HG03565 (cell line): ENCODE data around the gene ZC3H15.
"Not testable (repeated sequence)": the region's sequence is repeated elsewhere in the genome, so short reads cannot be mapped to it uniquely, and the experiment has no call there.

Experiments used
- ATAC-seq: cut with Tn5 transposase; IDR thresholded peaks from one replicate; pipeline ENCODE4 v1.9.1; 2021; ENCODE audit warnings: mild to moderate bottlenecking, moderate library complexity; ENCODE audit not compliant: unreplicated experiment

The ZC3H15 gene

DNA sequence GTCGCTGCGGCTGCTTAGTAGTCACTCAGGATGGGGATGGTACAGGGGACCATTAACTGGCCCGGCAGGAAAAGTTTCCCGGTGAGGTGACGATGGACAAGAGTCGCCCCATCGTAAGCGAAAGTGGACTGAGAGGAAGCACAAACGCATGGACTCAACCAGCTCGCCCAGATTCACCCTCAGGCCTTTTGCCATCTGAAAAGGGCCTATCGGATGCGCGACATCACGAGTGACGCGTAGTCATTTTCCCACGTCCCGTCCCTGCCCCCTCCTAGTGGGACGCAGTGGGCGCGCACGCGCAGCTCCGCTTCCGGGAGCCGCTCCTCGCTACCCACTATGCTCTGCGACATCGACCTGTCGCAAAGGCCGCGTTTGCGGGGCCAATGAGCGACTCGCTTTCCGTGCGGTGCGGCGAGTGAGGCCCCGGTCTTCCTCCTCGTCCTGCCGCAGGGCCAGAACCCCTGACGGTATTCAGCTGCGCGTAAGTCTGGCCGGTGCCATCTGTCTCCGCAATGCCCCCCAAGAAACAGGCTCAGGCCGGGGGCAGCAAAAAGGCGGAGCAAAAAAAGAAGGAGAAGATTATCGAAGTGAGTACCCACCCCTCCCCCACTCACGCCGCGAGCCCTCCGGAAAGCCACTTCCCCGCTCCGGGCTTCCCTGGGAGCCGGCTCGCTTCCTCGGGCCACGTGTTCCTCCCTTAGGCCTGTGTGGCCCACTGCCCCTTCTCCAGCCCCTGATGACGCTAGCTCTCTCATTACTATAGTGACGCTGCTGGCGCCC lies at the start of gene ZC3H15:
Gene ZC3H15 (plus strand): TSS at position 390 of the 780 bp plus-strand sequence. CDS start 123 bp downstream, at position 513.
- peak; percentile 83 for ATAC-seq

- ATAC-seq = no peak
Observed at GRCh38 chr2:186437719-186438118, 48.3 kb upstream of the ZC3H15 start.

DNA sequence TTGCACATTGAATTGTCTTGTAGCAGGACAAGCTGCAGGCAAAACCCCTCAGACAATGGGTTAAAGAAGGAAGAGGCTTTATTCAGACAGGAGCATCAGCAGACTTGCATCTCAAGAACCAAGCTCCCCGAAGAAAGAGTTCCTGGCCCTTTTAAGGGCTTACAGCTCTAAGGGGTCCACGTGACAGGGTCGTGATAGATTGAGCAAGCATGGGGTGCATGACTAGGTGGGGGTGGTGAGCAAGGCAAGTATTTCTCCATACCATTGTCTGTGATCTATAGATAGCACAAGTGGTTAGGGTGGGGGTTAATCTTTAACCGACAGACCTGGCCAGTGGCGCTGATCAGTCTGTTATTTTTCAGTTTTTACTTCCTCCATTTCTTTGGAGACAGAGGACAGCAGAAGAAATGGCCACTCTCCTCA lies 46.4 kb upstream of the ZC3H15 start:
- not testable (repeated sequence) for ATAC-seq

GRCh38 chr2:186440506-186440905 lies 45.6 kb upstream of the ZC3H15 start:
- no peak for ATAC-seq

DNA sequence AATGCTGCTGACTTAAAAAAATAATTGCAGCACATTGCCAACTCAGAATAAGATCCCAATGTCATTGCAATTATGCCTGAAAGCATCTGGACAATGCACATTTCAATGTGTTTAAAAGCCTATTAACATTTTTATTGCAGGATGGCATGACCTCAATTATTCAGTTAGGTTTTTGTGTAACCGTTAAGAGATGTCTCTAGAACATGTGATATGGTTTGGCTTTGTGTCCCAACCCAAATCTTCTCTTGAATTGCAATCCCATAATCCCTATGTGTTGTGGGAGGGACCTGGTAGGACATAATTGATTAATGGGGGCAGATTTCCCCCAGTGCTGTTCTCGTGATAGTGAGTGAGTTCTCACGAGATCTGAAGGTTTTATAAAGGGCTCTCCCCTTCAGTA lies 43.2 kb upstream of the ZC3H15 start:
- no peak for ATAC-seq

GRCh38 chr2:186443851-186444250 lies 42.2 kb upstream of the ZC3H15 start:
- ATAC-seq = no peak

- no peak for ATAC-seq
Observed at GRCh38 chr2:186445506-186445905, 40.6 kb upstream of the ZC3H15 start.

GRCh38 chr2:186455613-186456012 lies 30.4 kb upstream of the ZC3H15 start:
- no peak for ATAC-seq

GRCh38 chr2:186456941-186457340 lies 29.1 kb upstream of the ZC3H15 start:
- ATAC-seq = no peak

DNA sequence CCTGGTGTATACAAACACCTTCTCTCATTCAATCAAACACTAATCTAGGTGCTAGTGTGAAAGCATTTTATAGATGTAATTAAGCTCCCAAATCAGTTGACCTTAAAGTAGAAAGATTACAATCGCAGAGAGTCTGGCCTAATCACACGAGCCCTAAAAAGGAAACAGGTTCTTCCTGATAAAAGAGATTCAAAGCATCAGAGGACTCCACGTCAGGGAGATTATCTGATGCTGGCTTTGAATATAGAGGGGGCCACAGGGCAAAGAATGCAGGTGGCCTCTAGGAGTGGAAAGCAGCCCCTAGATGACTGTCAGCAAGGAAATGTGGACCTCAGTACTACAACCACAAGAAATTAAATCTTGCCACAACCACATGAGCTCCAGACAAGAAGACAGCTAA lies 28.2 kb upstream of the ZC3H15 start:
- no peak for ATAC-seq

- ATAC-seq = no peak
Observed at GRCh38 chr2:186459009-186459408, 27.1 kb upstream of the ZC3H15 start.

DNA sequence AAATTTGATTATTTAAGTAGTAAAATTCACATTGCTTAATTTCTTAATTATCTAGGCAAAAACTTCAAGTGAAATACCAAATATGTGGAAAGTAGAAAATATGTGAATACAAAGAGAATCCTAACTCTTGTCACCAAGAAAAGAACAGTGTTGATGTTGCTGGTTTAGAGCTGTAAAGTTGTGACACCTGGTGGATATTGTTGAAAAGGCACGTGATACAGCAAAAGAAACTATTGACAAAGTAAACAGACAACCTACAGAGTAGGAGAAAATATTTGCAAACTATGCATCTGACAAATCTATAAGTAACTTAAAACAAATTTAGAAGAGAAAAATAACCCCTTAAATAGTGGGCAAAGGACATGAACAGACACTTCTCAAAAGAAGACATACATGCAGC lies 25.6 kb upstream of the ZC3H15 start:
- ATAC-seq = peak; percentile 71

DNA sequence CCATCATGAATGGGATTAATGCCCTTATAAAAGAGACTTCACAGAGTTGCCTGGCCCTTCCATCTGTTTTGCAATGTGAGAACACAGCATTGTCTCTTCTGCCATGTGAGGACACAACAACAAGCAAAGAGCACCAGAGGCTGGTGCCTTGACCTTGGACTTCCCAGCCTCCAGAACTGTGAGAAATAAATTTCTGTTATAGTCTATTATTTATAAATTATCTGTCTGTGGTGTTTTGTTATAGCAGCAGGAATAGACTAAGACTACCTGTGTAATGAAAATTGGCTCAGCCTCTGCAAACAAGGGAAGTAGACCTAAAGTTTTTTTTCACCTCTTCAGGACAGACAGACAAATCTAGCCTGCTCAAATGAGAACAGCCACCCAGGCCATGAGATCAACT lies 19.3 kb upstream of the ZC3H15 start:
- ATAC-seq = no peak

DNA sequence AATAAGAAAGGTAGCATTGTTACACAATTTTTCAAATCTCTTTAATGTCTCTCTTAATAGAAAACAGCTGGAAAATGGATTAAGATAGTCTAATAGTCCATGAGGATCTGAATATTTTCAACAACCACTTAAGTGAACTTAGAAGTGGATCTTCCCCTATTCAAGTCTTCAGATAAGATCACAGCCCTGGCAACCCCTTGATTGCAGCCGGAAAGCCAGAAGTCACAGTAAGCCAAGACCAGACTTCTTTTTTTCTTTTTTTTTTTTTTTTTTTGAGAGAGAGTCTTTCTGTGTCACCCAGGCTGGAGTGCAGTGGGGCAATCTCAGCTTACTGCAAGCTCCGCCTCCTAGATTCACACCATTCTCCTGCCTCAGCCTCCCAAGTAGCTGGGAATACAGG lies 18.6 kb upstream of the ZC3H15 start:
- no peak for ATAC-seq

DNA sequence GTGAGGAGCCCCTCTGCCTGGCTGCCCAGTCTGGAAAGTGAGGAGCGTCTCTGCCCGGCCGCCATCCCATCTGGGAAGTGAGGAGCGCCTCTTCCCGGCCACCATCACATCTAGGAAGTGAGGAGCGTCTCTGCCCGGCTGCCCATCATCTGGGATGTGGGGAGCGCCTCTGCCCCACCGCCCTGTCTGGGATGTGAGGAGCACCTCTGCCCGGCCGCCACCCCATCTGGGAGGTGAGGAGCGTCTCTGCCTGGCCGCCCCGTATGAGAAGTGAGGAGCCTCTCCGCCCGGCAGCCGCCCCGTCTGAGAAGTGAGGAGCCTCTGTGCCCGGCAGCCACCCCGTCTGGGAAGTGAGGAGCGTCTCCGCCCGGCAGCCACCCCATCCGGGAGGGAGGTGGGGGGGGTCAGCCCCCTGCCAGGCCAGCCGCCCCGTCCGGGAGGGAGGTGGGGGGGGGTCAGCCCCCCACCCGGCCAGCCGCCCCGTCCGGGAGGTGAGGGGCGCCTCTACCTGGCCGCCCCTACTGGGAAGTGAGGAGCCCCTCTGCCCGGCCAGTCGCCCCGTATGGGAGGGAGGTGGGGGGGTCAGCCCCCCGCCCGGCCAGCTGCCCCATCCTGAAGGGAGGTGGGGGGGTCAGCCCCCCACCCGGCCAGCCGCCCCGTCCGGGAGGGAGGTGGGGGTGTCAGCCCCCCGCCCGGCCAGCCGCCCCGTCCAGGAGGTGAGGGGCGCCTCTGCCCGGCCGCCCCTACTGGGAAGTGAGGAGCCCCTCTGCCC lies 13.2 kb upstream of the ZC3H15 start:
- ATAC-seq = not testable (repeated sequence)

DNA sequence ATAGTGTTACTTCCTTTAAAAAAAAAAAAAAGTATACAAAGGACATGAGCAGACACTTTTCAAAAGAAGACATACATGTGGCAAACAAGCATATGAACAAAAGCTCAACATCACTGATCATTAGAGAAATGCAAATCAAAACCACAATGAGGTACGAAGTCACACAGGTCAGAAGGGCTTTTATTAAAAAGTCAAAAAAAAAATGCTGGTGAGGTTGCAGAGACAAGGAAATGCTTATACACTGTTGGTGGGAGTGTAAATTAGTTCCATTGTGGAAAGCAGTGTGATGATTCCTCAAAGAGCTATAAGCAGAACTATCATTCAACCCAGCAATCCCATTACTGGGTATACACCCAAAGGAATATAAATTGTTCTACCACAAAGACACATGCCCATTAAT lies 11.8 kb upstream of the ZC3H15 start:
- not testable (repeated sequence) for ATAC-seq

- peak; percentile 55 for ATAC-seq
Observed at GRCh38 chr2:186477790-186478189, 8.3 kb upstream of the ZC3H15 start.

- no peak for ATAC-seq
Observed at GRCh38 chr2:186480991-186481390, 5.1 kb upstream of the ZC3H15 start.

DNA sequence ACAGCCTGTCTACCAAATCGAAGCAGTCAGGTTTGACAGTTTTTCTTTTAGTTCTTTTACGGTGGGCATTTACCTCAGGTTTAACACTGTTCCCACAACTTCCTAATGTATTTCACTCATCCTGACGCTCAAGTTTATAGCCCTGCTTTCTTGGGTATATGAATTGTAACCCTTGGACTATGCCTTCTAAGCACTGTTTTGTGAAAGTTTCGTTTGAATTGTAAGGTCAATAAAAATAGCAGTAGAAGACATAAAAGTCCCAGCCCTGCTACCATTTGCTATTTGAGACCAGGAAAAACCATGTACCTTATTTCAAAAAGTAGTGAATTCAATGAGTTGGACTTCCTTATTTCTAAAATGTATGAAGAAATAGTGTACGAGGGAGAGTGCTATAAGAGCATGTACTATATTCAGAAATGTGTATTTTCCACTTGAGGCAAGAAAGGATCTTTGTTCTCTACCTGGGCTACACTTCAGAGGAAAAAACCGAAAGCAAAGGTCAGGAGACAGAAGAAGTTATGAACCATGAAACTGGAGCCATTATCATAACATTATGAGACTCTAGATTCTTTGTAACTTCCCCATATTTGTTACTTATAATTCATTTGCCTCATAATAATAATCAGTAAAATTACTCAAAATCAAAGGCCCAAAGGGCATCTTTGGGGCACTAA lies 1.9 kb upstream of the ZC3H15 start:
- ATAC-seq = no peak

GRCh38 chr2:186485576-186485870 lies 537 bp upstream of the ZC3H15 start:
- ATAC-seq = peak; percentile 17
